ENCODE results near the gene ASCL5.
"Not testable (repeated sequence)": the region's sequence is repeated elsewhere in the genome, so short reads cannot be mapped to it uniquely, and the experiment has no call there.

ASCL5 gene, protein sequence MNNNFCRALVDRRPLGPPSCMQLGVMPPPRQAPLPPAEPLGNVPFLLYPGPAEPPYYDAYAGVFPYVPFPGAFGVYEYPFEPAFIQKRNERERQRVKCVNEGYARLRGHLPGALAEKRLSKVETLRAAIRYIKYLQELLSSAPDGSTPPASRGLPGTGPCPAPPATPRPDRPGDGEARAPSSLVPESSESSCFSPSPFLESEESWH

DNA sequence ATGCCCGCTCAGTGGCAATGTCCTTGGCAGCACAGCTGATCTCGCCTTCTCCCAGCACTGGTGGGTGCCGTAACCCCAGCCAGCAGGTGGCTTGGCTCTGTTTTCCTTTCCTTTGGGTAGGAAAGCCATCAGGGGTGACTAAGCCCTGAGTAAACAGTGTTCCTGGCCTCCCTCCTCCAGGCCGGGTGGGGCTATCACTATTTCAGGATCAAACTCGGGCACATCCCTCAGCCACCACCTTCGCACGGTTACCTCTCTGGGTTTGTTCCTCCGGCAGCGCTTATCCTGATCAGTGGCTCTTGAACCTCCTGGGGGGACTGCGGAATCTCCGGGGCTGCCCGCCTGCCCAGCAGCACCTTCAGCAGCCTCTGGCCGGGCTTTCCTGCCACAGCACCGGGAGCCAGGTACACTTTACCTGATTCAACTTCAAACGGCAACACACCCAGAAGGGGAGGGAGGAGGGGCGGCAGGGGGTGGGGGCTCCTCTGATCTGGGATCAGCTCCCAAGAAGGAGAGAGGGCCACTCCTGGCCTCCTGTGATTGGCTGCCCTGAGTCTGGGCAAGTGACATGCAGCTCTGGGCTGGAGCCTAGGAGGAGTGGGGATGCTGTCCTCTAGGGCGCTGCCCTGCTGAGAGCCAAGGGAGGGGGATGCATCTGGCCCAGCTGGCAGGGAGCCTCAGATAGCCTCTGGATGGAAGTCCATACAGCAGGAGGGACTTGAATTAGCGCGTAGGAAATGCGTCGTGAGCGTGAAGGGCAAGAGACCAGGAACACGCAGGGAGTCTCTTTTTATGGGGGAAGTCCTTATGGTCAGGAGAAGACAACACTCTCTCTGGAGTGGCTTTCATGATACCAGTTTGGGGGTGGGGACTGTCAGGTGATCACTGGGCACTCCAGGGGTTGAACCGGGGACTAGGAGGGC lies at the start of gene ASCL5:
Gene ASCL5 (minus strand): TSS at position 353 of the 923 bp plus-strand sequence. CDS start 11,812 bp downstream, outside the sequence.
- DNase-seq: no peak

DNA sequence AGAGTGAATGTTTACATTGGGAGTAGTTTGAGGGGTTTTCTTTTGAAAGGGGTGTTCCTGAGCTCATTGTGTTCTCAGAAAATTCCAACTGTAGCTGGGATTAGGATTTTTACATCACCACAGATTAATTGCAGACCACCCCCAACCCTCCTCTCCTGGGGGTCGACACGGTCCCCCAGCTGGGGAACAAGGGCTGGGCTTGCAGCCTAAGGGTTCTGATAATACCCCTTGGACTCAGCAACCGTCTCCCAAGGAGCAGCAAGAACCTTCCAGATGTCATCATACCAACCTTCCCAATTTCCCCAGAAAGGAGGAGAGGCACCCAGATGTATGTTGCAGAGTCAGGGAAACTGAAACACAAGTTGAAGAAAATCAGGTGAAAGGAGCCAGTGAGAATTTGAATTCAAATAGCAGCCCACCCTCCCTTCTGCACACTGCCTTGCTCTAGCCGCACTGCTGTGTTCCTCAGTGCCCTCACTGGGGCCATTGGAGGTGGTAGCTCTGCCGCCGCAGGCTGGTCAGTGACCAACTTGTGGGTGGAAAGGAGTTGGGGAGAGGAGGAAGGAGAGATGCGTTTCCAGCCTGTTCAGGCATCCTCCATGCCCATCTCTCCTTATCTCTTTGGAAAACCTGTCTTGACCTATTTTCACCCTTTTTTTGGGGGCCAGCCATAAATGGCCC lies 49.0 kb upstream of the ASCL5 start:
- DNase-seq: no peak

DNA sequence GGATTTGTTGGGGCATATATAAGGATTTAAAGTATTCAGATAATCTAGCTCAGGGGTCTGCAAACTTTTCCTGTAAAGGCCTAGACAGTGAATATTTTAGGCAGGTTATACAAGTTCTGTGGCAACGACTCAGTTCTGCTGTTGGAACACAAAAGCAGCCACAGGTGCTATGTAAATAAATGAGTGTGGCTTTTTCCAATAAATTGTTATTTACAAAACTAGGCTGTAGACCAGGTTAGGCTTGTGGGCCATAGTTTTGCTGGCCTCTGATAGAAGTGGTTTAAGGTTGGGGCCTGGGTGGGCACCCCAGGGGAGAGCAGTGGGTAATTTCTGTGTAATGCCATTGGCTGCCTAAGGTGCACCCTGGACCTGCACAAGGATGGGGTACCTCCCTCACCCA lies 46.8 kb upstream of the ASCL5 start:
- no peak for DNase-seq

DNA sequence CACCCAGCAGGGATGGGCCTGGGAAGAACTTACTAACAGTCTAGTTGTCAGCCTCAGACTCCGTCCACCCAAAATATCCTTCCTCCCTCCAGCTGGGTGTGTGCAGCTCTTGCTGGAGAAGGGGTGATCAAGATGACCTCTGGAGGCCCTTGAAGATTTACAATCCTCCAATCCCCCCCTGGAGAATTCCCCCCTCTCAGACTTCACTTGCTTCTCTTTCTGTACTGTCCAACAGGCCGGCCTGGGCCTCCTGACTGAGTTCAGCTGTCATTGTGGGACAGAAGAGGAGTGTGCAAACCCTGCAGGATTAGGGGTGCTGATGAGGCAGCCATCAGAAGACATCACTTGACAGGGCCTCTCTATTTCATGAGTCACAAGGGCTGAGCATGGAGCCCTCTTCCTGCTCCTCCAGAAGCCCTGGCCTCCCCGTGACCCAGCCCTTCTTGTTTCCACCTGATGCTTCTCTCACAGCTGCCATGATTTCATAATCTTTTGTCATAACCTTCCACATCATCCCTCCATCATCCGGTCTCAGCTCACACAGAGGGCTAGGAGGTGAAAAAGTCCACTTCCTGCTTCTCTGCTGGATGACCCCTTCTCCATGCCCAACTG lies 46.1 kb upstream of the ASCL5 start:
- no peak for DNase-seq

DNA sequence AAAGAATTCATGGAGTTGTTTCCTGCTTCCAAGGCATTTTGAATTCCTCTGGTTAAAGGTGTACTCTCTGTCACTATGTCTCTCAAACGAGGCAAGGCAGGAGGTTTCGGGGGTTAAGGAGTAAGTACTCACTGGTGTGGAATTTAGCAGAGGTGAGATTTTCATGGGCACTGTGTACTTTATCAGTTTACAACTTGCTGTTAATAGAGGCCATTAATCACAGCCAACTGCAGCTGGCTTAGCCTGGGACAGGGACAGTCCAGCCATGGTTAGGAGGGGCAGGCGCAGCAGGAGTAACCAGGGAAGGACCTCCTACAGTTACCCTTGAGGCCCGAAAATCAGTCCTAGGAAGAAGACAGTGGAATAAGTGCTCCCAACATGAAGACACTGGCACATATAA lies 45.3 kb upstream of the ASCL5 start:
- no peak for DNase-seq

DNA sequence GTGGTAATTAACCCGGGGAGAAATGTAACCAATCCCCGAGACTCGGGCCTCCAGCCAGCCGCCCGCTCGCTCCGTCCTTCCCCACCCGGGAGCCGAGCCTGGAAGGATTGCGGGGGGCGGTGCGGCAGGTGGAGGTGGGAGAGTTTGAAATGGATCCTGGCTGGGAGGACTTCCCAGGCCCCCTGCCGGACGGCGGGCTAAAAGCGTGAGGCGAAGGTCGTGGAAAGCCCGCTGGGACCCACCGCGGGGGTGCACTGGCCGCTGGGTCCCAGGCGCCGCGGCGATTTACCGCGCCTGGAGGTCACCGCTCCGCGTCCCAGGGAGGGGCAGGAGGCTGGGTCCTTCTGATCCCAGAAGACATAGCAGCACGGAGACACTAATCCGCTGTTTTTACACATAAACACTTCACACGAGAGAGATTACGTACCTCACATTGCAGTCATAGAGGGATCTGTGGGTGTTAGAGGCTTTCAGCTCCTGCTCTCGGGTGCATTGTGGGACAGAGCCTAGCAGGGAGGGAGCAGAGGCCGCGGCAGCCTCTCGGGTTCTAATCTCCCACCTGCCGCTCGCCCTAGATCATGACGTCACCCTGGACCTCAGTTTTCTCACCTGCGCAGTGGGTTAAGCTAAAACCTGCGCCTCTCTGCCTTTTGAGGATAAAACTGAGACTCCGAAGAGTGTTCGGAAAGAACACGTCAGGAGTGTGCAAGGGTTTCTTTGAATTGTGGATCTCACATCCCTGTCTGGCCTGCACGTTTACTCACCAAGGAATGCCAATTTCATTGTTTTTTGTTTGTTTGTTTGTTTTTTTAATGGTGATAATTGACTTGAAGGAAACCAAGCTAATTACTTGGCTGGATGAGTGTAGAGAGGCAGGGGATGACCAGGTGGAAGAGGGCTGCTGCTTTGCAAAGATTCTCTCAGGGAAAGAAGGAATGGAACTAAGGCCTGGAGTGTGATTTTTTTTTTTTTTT lies 44.4 kb upstream of the ASCL5 start:
- peak; percentile 14 to 48 for DNase-seq

DNA sequence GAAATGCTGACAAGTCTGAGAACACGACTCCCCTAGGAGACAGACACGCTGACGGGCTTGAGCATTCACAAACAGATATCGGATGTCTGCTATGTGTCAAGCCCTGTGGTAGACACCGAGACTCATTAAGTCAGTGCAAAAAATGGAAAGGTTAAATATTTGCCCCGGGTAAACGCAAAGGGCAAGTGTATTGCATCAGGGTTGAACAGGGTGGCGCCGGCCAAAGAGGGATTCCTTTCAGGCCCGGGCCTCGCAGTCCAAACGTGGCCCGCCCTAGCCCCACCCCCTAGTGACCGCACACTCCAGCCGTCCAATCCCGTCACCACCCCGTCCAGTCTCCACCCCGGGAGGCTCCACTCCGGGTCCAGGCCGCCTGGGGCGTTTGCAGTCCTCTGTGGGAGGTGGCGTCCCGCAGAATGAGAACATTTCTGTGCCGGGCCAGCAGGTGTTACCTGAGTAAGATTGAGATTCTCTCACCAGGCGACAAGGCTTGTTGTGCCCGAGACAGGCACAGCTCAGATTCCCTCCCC lies 43.6 kb upstream of the ASCL5 start:
- peak; percentile 81 to 84 for DNase-seq

DNA sequence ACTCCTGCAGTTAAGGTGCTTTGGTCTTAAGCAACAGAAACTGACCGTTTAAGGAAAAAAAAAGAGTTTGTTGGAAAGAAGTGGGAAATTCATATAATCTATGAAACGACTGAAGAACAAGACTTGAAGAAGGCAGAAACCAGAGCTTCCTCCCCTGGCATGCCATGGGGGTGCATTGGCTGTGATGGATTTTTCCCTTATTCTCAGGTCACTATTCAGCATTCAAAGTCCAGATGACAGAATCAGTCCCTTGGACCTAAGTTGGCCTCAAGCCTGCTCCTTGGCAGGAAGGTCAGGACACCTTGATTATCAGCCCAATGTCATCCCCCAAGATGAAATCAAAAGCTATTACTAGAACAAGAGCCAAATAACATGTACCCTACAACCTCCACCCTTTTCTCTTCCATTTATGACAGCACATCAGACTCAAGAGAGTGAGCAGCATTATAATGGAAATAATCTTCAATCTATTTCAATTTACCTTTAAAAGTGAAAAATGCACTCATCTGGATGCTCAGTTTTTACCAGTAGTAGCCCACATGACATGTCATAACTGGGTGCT lies 43.1 kb upstream of the ASCL5 start:
- no peak for DNase-seq

DNA sequence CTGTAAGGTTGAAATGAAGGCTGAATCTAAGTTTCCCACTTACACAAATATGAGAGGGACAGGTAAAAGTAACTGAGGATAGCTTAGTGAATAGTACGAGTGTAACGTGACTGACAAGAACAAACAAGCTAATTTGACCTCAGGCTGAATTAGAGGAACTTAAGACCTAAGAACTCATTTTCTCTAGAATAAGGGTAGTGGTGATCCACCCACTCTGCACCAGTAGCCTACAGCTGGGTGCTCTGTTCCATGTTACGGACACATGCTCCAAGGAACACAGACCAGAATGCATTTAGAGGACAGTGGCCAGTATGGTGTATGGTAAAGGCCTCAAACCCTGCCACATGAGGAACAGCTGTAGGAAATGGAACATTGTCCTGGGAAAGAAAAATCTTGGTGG lies 42.2 kb upstream of the ASCL5 start:
- no peak for DNase-seq

DNA sequence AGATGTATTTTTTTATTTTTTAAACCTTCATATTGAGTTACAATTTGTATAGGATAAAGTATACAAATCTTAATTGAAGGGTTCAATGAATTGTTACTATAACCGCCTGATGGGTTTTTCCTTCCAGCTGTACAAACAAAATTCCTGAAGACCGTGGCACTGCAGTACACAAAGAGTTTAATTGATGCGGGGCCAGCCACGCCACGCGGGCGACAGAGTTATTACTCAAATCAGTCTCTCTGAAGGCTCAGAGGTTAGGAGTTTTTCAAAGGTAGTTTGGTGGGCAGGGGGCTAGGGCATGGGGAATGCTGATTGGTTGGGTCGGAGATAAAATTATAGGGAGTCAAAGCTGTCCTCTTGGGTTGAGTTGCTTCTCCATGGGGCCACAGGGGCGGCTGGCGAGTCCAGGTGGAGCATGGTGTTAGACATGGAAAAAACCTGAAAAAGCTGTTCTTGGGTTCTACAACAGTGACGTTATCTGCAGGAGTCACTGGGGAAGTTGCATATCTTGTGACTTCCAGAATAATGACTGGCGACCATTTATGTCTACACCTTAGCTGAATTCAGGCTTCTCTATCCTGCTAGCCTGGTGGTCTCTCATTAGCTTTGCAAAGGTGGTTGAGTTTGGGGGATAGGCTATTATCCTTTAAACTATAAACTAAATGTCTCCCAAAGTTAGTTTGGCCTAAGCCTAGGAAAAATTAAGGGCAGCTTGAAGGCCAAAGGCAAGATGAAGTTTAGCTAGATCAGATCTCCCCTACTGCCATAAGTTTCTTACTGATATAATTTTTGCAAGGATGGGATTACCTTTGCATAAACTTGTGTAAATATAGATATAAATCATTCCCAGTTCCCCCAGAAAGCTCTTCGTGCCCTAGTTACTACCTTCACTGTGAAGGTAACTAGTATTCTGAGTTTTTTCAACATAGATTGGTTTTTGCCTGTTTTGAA lies 40.3 kb upstream of the ASCL5 start:
- no peak for DNase-seq

DNA sequence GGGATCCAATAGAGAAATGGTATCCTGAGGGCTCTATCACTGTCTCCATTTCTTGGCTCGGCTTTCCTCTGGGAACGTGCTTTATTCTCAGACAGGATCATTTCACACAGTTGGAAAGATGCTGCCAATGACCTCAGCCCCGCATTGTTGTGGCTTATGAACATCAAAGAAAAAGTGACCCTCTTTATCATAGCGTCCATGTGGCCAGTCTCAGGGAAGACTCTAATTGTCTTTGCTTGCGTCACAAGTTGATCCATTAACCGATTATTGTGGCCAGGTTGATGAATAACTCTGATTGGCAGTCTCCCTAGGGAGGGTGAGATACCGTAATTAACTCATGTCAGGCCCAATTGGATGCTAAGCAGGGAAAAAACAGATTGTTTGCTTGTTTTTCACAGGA lies 37.7 kb upstream of the ASCL5 start:
- DNase-seq: no peak

DNA sequence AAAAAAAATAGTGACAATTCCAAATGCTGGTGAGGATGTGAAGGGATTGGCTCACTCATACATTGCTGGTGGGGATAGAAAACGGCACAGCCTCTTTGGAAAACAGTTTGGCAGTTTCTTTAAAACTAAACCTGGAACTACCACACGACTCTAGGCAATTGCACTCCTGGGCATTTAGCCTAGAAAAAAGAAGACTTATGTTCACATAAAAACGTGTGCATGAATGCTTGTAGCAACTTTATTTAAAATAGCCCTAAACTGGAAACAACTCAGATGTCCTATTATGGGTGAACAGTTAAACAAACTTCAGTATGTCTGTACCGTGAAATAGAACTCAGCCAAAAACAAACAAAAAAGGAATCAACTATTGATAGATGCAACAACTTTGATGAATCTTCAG lies 36.7 kb upstream of the ASCL5 start:
- no peak for DNase-seq

DNA sequence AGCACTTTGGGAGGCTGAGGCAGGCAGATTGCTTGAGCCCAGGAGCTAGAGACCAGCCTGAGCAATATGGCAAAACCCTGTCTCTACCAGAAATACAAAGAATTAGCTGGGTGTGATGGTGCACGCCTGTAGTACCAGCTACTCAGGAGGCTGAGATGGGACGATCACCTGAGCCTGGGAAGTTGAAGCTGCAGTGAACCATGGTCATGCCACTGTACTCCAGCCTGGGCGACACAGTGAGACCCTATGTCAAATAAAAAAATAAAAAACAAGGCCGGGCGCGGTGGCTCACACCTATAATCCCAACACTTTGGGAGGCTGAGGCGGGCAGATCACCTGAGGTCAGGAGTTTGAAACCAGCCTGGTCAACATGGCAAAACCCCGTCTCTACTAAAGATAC lies 36.1 kb upstream of the ASCL5 start:
- not testable (repeated sequence) for DNase-seq

DNA sequence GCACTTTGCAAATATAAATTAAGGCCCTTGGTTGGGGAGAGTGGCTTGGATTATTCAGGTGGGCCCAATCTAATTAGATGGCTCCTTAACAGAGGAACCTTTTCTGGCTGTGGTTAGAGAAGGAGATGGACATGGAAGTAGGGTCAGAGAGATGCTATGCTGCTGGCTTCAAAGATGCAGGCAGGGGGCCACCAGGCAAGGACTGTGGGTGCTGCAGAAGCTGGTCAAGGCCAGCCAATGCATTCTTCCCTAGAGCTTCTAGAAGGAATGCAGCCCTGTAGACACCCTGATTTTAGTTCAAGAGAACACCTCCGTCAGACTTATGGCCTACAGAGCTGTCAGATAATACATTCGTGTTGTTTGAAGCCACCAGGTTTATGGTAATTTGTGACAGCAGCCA lies 31.0 kb upstream of the ASCL5 start:
- no peak for DNase-seq

DNA sequence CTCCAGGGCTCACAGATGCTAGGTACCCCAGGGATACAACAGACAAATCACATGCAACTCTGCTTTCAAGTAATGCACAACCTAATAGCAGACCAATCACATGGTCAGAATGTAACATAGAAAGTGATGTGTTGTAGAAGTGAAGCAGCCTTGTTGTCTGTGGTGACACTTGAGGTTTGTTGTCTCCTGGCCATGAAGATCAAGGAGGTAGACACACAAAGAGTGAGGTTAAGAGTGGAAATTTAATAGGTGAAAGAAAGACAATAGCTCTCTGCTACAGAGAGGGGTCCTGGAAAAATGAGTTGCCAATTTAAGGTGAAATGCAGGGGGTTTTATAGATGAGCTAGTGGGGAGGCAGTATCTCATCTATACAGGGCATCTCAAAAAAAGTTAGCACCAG lies 29.8 kb upstream of the ASCL5 start:
- DNase-seq: no peak

DNA sequence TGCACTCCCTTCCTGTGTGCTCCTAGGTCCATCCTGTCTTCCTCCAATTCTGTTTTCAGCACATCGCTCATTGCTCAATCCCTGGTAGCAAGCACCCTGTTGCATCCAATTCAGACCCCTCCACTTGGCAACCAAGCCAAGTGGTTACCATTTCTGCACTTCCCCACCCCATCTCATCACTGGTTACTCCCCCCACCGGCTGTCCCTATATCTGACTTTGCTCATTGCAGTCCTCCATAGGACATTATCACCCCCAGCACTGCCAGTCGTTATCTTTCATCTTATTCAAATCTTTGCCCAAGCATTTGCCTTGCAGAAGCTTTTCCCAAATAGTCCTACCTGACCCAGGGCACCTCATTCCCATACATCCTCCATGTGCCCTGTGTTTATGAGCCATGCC lies 29.4 kb upstream of the ASCL5 start:
- DNase-seq: no peak

DNA sequence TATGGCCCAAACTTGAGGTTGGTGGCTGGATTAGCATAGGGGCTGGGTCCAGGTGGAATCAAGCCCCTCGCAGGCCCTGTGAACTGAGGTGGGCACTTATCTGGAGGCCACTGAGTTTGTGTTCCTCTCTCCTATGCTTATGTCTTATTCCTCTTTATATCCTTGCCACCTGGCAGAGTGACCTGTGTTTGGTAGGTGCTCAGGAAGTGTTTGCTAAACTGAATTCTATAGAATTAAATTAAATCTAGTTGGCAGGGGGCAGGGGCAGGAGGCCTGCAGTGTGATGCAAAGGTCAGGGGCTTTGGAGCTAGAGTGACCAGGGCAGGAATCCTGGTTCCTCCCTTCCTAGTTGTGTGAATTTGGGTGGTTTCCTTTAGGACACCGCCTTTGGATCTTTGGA lies 28.4 kb upstream of the ASCL5 start:
- no peak for DNase-seq

DNA sequence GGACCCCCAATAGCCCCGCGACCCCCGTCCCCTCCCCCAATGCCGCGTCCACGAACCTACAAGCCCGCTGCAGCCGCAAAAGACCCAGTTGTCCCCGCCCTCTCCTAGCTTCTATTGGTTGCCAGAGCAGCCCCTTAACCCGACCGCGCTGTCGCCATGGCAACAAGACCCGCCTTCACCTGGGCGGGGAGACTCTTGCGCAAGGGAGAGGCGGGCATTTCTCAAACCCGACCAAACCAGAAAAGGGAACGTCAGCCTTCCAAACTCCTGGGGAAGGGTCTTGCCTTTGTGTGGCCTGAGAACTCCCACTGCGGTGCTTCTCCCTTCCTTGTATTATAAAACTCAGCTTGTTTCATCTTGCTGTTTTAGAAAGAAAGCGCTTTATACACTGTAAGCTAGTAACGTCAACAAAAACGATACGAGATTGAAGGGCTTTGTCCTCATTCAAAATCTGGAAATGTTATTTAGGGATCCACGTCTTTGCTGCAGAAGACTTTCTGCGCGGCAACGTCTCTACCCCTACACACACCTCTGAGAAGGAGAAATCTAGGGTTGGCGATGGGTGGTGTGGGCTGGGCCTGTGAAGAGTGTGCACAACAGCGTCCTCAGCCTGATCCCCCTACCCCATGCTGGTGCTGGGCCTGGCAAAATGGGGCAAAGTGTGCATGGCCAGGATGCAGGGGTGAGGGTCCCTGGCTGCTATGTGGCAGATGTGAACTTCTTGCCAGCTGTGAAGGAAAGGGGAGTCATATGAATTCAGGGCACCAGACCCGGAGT lies 27.6 kb upstream of the ASCL5 start, which contains the start of gene TMEM9:
Gene TMEM9 (minus strand): TSS at position 86 of the 777 bp plus-strand sequence. CDS start 551 bp downstream, outside the sequence.
- DNase-seq: peak; percentile 96 to 98

Data from CD4-positive, alpha-beta T cell treated with Interferon alpha-2 for 1 hour (primary cell).